ENCODE data around the gene SARNP.

The SARNP gene

DNA sequence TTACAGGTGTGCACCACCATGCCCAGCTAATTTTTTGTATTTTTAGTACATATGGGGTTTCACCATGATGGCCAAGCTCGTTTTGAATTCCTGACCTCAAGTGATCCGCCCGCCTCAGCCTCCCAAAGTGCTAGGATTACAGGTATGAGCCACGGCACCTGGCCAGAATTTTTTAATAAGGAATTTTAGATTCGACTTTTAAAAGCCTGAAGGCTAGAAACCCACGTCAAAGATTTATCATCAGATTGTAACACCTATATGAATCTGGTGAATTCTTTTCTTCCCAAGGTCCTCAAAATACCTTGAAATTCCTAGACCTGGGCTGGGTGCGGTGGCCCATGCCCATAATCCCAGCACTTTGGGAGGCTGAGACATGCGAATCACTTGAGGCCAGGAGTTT lies 43.9 kb upstream of the SARNP start:
- TF ChIP-seq POLR2AphosphoS5 (IDR thresholded peaks at IDR 0.05; ENCODE audit: low read depth, low read length), result no peak
- no peak for TF ChIP-seq TAF1 (IDR thresholded peaks at IDR 0.05; ENCODE audit: borderline replicate concordance, insufficient read depth, low read length)
- TF ChIP-seq, protein P1, sequence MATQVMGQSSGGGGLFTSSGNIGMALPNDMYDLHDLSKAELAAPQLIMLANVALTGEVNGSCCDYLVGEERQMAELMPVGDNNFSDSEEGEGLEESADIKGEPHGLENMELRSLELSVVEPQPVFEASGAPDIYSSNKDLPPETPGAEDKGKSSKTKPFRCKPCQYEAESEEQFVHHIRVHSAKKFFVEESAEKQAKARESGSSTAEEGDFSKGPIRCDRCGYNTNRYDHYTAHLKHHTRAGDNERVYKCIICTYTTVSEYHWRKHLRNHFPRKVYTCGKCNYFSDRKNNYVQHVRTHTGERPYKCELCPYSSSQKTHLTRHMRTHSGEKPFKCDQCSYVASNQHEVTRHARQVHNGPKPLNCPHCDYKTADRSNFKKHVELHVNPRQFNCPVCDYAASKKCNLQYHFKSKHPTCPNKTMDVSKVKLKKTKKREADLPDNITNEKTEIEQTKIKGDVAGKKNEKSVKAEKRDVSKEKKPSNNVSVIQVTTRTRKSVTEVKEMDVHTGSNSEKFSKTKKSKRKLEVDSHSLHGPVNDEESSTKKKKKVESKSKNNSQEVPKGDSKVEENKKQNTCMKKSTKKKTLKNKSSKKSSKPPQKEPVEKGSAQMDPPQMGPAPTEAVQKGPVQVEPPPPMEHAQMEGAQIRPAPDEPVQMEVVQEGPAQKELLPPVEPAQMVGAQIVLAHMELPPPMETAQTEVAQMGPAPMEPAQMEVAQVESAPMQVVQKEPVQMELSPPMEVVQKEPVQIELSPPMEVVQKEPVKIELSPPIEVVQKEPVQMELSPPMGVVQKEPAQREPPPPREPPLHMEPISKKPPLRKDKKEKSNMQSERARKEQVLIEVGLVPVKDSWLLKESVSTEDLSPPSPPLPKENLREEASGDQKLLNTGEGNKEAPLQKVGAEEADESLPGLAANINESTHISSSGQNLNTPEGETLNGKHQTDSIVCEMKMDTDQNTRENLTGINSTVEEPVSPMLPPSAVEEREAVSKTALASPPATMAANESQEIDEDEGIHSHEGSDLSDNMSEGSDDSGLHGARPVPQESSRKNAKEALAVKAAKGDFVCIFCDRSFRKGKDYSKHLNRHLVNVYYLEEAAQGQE (IDR thresholded peaks at IDR 0.05; ENCODE audit: insufficient read depth in 1 of 2, low read depth in 2 of 2, low read length in 2 of 2), result no peak
- no peak for TF ChIP-seq FOXP2 (optimal IDR thresholded peaks at IDR 0.05; ENCODE audit: borderline replicate concordance, extremely low read depth, extremely low read length, insufficient read depth)
- TF ChIP-seq SIN3A (IDR thresholded peaks at IDR 0.05; ENCODE audit: borderline replicate concordance, insufficient read depth, low read length), result no peak

DNA sequence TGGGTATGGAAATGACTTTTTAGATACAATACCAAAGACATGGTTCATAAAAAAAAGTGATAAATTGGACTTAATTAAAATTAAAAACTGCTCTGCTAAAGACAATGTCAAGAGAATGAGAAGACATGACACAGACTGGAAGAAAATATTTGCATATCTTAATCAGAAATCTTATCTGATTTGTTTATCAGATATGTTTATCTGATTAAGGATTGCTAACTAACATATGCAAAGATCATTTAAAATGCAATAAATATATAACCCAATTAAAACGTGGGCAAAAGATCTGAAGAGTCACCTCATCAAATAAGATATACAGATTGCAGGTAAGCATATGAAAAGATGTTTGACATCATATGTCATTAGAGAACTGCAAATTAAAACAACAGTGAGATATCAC lies 35.2 kb upstream of the SARNP start:
- TF ChIP-seq TAF1 (IDR thresholded peaks at IDR 0.05; ENCODE audit: borderline replicate concordance, insufficient read depth, low read length) (no peak), FOXP2 (optimal IDR thresholded peaks at IDR 0.05; ENCODE audit: borderline replicate concordance, extremely low read depth, extremely low read length, insufficient read depth) (no peak), POLR2AphosphoS5 (IDR thresholded peaks at IDR 0.05; ENCODE audit: low read depth, low read length) (no peak), SIN3A (IDR thresholded peaks at IDR 0.05; ENCODE audit: borderline replicate concordance, insufficient read depth, low read length) (no peak)
- TF ChIP-seq, protein P1 (IDR thresholded peaks at IDR 0.05; ENCODE audit: insufficient read depth in 1 of 2, low read depth in 2 of 2, low read length in 2 of 2), result no peak

GRCh38 chr12:55850893-55851292 lies 33.4 kb upstream of the SARNP start:
- TF ChIP-seq, protein P1 (IDR thresholded peaks at IDR 0.05; ENCODE audit: insufficient read depth in 1 of 2, low read depth in 2 of 2, low read length in 2 of 2), result no peak
- TF ChIP-seq SIN3A (IDR thresholded peaks at IDR 0.05; ENCODE audit: borderline replicate concordance, insufficient read depth, low read length), result no peak
- no peak for TF ChIP-seq TAF1 (IDR thresholded peaks at IDR 0.05; ENCODE audit: borderline replicate concordance, insufficient read depth, low read length)
- TF ChIP-seq FOXP2 (optimal IDR thresholded peaks at IDR 0.05; ENCODE audit: borderline replicate concordance, extremely low read depth, extremely low read length, insufficient read depth), result no peak
- no peak for TF ChIP-seq POLR2AphosphoS5 (IDR thresholded peaks at IDR 0.05; ENCODE audit: low read depth, low read length)

DNA sequence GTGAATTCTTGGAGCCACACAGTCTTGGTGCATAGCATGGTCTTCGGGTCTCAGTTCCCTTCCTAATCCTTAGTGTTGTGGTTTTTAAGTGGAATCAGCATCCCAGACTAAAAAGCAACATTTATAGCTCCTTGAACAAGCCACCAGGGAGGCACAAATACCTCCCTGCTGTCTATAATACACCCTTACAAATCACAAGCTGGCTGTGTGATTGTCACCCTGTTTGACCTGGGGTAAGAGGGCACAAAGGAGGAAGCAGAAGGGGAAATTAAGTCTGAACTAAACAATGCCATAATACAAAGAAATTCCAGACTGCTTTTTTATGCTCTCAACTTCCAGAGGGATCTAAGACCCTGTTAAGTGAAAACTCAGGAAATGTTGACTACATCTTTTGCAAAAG lies 32.9 kb upstream of the SARNP start:
- TF ChIP-seq FOXP2 (optimal IDR thresholded peaks at IDR 0.05; ENCODE audit: borderline replicate concordance, extremely low read depth, extremely low read length, insufficient read depth) (no peak), SIN3A (IDR thresholded peaks at IDR 0.05; ENCODE audit: borderline replicate concordance, insufficient read depth, low read length) (no peak), TAF1 (IDR thresholded peaks at IDR 0.05; ENCODE audit: borderline replicate concordance, insufficient read depth, low read length) (no peak), POLR2AphosphoS5 (IDR thresholded peaks at IDR 0.05; ENCODE audit: low read depth, low read length) (no peak)
- TF ChIP-seq, protein P1 (IDR thresholded peaks at IDR 0.05; ENCODE audit: insufficient read depth in 1 of 2, low read depth in 2 of 2, low read length in 2 of 2), result no peak
